Astrocyte of the cerebellum (primary cell): Measurements from ENCODE around the gene SOX4.

Source experiments
- DNase-seq: peaks from one replicate; pipeline ENCODE4 v3.0.0-alpha.2; 2011; ENCODE audit warnings: low read depth
- H3K4me3 ChIP-seq: 2 replicates; pipeline ENCODE4 v1.5.1; 2011; ENCODE audit warnings: mild to moderate bottlenecking, low read depth, low read length, moderate library complexity
- CTCF ChIP-seq: IDR thresholded peaks from 2 replicates; pipeline ENCODE4 v1.5.1; 2012; ENCODE audit warnings: low read length, low read depth, moderate library complexity, mild to moderate bottlenecking; ENCODE audit errors: missing control alignments
- in situ Hi-C: cut with HindIII; loops from 2 replicates; pipeline ENCODE4 v1.10.0; 2017; ENCODE audit warnings: low sequenced_read_pairs

The SOX4 gene

DNA sequence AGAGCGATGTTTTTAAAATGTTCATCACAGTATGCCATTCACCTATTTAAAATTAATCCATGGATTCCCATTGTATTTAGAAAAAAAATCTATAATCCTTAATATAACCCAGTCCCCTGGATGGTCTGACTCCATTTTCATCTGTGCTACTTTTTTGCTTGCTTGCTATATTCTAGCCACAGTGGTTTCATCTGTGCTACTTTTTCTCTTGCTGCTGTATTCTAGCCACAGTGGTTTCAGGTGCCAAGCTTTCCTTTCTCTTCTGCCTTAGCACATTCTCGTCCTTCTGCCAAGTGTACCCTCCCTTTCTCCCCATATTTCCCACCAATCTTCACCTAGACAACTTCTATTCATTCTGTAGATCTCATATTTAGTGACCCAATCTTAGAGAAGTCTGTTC, 33.3 kb upstream of the SOX4 start:
- no peak for DNase-seq
- in situ Hi-C loops, result no loop called here
- H3K4me3 ChIP-seq, result no peak overlapping the region
- no peak for TF ChIP-seq CTCF

DNA sequence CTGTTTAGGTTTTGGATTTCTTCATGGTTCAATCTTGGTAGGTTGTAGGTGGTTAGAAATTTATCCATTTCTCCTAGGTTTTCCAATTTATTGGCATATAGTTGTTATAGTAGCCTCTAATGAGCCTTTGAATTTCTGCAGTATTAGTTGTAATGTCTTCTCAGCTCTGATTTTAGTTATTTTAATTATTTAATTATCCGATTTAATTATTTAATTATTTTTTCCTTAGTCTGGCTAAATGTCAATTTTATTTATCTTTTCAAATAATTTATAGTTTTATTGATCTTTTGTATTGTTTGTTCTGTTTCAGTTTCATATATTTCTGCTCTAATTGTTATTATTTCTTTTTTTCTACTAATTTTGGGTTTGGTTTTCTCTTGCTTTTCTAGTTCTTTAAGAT, 28.1 kb upstream of the SOX4 start:
- no peak for DNase-seq
- no peak for TF ChIP-seq CTCF
- no peak overlapping the region for H3K4me3 ChIP-seq
- in situ Hi-C loops, result no loop called here

DNA sequence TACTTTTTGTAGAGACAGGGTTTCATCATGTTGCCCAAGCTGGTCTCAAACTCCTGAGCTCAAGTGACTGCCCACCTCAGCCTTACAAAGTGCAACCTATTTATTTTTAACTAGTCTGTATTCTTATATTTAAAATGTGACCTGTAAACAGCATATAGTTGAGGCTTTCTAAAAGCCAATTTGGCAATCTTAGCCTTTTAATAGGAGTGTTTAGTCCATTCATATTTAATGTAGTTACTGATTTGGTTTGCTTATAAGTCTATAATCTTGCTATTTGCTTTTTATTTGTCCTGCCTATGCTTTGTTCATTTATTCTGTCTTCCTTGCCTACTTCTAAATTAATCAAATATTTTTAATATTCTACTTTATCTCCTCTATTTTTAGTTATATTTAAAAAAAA, 15.0 kb upstream of the SOX4 start:
- H3K4me3 ChIP-seq, result no peak overlapping the region
- TF ChIP-seq CTCF, result no peak
- no peak for DNase-seq
- in situ Hi-C loops, result no loop called here

GRCh38 chr6:21582651-21583050, 10.9 kb upstream of the SOX4 start:
- DNase-seq, result no peak
- no peak for TF ChIP-seq CTCF
- in situ Hi-C loops, result no loop called here

DNA sequence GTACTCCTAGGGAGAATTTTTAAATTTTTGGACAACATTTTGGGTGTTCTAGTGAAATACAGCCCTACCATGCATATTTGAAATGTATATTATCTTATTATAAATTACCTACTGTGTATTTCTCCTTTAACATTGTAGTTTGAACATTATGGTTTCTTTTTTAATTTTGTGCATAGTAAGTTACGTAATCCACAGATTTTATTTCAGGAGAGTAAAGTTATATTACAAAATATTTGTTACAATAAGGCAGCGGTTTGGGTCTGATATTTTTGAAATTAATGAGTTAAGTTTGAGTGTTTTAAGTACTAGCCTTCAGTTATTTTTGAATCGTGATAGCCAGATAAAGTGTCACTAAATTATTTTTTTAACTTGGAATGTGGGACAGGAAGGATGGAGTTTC, 7.3 kb upstream of the SOX4 start:
- no peak for DNase-seq
- in situ Hi-C loops, result no loop called here
- no peak for TF ChIP-seq CTCF
- no peak overlapping the region for H3K4me3 ChIP-seq

More at GRCh38 chr6:21582651-21583050, 10.9 kb upstream of the SOX4 start:
- H3K4me3 ChIP-seq, result no peak overlapping the region

GRCh38 chr6:21586740-21587178, 6.8 kb upstream of the SOX4 start:
- no peak for TF ChIP-seq CTCF
- no peak for DNase-seq
- in situ Hi-C loops, result no loop called here
- peak overlapping the region; percentile 74 for H3K4me3 ChIP-seq
